GM18502 (cell line): ENCODE results near the gene KRTAP6-2.

Source experiments
- ATAC-seq: cut with Tn5 transposase; IDR thresholded peaks from one replicate; pipeline ENCODE4 v1.9.1; 2021; ENCODE audit warnings: mild to moderate bottlenecking; ENCODE audit not compliant: unreplicated experiment, poor library complexity

Gene KRTAP6-2

GRCh38 chr21:30598802-30599201 is at the start of gene KRTAP6-2:
Gene KRTAP6-2, minus strand, starts transcription at chr21:30598902. Its CDS starts 28 bp downstream, at chr21:30598874.
- ATAC-seq, result no peak

- no peak for ATAC-seq
These were observed 48.3 kb upstream of the KRTAP6-2 start for GRCh38 chr21:30646904-30647414.

GRCh38 chr21:30642564-30642963 is 43.9 kb upstream of the KRTAP6-2 start, which contains the start of gene KRTAP20-3:
Gene KRTAP20-3, plus strand, starts transcription at chr21:30642864.
- ATAC-seq, result no peak

- ATAC-seq, result no peak
These were observed 40.0 kb upstream of the KRTAP6-2 start for GRCh38 chr21:30638686-30639085.

GRCh38 chr21:30634906-30635305 is 36.2 kb upstream of the KRTAP6-2 start, which contains the start of gene KRTAP20-2:
Gene KRTAP20-2, plus strand, starts transcription at chr21:30635206. Its CDS starts 58 bp downstream, at chr21:30635264.
- no peak for ATAC-seq

DNA sequence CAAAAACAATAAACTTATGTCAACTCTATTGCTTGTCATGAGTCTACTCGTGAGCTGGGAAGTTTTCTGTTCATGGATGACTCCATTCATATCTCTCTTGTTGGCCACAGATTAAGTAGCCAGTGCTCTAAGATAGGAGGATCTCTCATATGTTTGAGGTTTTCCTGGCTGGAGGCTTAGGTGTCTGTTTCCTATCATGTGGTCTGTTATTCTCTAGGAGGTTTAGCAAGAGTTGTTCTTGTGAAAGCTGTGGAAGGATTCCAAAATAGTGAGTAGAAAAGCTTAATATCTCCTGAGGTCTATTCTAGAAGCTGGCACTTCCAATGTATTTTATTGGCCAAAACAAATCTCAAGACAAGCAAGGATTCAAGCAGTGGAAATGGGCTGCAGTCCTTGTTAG is 30.5 kb upstream of the KRTAP6-2 start:
- no peak for ATAC-seq

DNA sequence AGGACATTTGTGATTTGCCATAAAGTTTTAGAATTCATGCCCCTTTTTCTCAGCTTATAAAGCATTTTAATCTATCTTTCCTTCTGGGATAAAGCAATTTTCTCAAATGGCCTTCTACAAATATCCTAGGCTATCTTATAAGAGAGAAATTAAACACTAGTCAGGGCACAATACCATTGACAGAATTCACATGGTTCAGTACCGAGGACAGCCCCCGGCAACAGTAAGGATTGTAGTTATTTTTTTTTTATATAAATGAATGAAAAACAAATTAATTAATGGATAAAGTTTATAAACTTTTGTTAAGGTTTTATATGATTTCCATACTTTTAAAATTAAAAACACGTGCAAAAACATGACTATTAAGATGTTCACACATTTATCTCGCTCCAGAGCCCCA is 29.4 kb upstream of the KRTAP6-2 start:
- no peak for ATAC-seq

DNA sequence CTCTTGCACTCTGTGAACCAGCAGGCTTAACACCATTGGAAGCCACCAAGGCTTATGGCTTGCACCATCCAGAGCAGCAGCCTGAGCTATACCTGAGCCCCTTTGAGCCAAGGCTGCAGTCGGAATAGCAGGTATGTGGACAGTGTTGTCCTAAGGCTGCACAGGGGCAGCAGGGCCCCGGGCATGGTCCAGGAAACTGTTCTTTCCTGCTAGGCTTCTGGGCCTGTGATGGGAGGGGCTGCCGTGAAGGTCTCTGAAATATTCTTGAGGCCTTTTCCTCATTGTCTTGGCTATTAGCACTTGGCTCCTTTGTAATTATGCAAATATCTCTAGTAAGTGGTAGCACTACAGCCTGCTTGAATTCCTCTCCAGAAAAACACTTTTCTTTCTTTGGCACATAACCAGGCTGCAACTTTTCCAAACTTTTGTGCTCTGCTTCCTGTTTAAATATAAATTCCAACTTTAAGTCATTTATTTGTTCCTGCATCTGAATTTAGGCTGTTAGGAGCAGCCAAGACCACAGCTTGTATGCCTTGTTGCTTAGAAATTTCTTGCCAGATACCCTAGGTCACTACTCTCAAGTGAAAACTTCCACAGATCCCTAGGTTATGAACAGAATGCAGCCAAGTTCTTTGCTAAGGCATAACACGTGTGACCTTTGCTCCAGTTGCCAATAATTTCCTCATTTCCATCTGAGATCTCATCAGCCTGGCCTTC is 26.9 kb upstream of the KRTAP6-2 start:
- no peak for ATAC-seq

DNA sequence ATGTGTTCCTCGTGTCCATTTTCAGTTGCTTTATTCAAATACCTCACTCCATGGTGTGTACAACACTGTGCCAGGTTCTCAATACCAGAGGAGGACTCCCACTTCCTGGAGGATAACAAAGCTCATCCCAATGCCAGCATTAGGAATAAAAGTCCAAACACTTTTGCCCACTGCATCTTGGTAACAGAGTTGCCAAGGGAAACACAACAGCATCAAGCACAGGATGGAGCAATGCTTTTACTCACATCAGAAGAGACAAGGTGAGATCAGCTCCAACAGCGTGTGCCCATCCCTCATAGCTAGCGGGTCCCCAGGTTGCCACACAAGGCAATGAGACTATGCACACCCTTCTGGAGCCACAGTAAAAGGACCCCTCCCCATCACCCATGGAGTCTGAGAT is 24.7 kb upstream of the KRTAP6-2 start:
- no peak for ATAC-seq

DNA sequence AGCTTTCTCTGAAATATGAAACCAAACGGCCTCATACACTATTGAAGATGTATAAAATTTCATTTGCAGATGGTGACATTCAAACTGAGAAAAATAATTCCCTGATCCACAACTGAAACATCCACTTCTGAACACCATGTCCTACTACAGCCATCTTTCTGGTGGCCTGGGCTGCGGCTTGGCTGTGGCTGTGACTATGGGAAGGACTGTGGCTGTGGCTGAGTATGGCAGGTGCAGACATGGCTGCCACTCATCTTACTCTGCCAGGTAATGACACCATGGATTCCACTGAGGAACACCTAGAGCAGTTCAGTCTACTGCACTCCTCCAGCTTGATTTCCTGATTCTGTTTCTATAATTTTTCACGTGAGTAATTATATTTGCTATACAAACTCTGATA is 21.8 kb upstream of the KRTAP6-2 start, which contains the start of gene KRTAP20-4:
TSS of gene KRTAP20-4 (plus strand) at position 106 of the 400 bp plus-strand sequence.
- ATAC-seq, result no peak

GRCh38 chr21:30620080-30620479 is 21.4 kb upstream of the KRTAP6-2 start:
- ATAC-seq, result no peak

DNA sequence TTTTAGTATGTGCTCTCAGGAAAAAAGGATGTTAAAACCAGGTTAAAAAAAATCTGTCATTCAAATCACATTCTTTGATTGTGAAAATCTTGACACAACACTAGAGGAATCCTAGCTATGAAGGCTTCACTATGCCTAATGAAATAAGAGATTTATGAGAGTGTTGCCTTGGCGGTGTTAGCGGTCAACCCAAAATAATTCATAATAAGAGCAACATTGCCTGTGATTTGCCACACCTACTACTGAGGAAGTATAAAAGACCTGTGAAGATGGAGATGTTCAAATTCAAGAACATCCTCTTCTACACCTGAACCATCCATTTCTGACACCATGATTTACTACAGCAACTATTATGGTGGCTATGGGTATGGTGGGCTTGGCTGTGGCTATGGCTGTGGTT is 17.4 kb upstream of the KRTAP6-2 start, which contains the start of gene KRTAP20-1:
TSS of gene KRTAP20-1 (plus strand) at position 301 of the 400 bp plus-strand sequence. CDS start at position 331, 30 bp downstream.
- no peak for ATAC-seq

- ATAC-seq, result no peak
These were observed 16.5 kb upstream of the KRTAP6-2 start for GRCh38 chr21:30615199-30615598.

DNA sequence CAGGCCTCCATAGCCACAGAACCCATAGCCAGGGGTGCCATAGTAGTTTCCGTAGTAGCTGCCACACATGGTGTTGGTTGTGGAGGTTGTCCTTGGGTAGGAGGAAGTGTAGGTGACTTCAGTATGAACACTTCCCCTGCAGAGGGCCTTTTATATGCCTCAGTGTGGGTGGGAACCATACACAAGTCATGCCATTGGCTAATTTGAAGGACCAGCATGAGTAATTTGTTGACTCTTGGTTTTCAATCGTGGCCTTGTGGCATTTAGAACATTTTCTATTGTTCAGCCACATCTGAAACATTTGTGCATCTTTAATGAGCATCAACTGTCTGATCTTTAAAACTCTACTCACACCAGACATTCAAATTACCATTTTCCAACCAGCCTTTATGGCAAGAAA is 15.1 kb upstream of the KRTAP6-2 start, which contains the start of gene KRTAP6-1:
TSS of gene KRTAP6-1 (minus strand) at position 95 of the 400 bp plus-strand sequence. CDS start at position 69, 26 bp downstream.
- ATAC-seq, result no peak

- ATAC-seq, result no peak
These were observed 13.4 kb upstream of the KRTAP6-2 start for GRCh38 chr21:30612132-30612531.

- ATAC-seq, result no peak
These were observed 7.3 kb upstream of the KRTAP6-2 start for GRCh38 chr21:30605968-30606367.

- ATAC-seq, result no peak
These were observed 2.1 kb upstream of the KRTAP6-2 start, which contains the start of gene KRTAP22-1 for GRCh38 chr21:30600787-30601186. Gene KRTAP22-1, plus strand, starts transcription at chr21:30601087.

- ATAC-seq, result no peak
These were observed 6.6 kb downstream of the KRTAP6-2 start, which contains the start of gene KRTAP6-3 for GRCh38 chr21:30592140-30592539. Gene KRTAP6-3, plus strand, starts transcription at chr21:30592440. Its CDS starts 6 bp downstream, at chr21:30592446.

- ATAC-seq, result no peak
These were observed 8.4 kb downstream of the KRTAP6-2 start, which contains the start of gene KRTAP22-2 for GRCh38 chr21:30590297-30590696. Gene KRTAP22-2, minus strand, starts transcription at chr21:30590397.

GRCh38 chr21:30582870-30583269 is 15.8 kb downstream of the KRTAP6-2 start:
- ATAC-seq, result no peak

DNA sequence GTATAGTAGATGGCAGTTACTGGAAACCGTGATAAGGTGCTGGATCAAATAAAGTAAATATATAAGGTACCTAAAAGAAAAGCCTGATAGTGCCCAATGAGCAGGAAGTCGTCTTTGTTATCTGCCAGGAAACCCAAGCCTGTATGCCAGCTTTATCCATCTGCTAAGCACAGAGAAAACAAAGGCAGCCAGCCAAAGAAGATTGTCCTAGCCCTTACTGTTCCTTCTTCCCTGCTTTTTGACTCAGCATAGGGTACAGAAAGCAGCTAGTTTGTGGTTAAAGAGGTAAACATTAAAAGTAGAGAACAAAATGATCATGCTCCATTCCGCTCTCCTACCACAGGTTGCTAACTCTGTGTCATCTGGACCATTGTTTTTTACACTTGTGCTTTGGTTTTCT is 18.6 kb downstream of the KRTAP6-2 start:
- ATAC-seq, result no peak
